AG20443 (cell line): ENCODE results near the gene GGCX.
"Not testable (repeated sequence)": the region's sequence is repeated elsewhere in the genome, so short reads cannot be mapped to it uniquely, and the experiment has no call there.

Experiments
- DNase-seq: peaks from one replicate; pipeline ENCODE4 v3.0.0; 2012; ENCODE audit warnings: low spot score, mixed read lengths

The GGCX gene

DNA sequence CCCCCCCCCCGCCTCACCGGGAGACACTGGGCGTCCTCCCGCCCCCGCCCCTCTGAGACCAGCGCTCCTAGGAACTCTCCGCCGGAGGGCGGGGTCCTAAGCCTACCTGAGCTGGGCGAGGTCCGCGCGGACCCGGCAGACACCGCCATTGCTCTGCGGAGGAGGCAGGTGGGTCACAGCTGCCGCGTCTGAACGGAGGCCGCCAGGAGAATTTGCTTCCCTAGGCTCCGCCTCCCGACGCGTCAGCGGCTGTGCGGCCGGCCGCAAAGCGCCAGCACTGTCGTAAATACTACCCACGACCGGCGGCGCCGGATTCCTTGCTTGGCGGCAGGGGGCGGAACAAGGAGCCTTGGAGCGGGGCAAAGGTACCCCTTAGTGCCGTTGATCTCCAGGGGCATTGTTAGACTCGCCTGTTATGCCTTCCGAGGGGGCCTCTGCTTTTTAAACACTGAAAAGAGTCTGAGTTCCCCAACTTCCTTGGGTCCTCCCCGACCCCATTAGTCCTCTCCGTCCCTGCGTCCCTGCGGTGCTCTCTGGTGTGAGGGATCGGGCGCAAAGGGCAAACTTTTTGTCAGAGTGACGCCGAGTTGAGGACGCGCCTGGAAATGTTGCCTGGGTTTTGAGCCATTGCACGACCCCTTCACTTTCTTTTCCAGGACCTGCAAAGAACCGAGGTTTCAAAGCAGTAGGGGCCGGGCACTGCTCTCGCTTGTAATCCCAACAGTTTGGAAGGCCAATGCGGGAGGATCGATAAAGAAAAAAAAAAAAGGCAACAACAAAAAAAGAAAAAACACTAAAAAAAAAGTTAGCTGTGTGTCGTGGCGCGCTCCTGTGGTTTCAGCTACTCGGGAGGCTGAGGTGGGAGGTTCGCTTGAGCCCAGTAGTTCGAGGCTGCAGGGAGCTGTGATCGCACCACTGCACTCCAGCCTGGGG is at the start of gene GGCX:
Gene GGCX (minus strand): TSS at position 214 of the 933 bp plus-strand sequence. CDS start 65 bp downstream, at position 149.
- peak; percentile 96 for DNase-seq

DNA sequence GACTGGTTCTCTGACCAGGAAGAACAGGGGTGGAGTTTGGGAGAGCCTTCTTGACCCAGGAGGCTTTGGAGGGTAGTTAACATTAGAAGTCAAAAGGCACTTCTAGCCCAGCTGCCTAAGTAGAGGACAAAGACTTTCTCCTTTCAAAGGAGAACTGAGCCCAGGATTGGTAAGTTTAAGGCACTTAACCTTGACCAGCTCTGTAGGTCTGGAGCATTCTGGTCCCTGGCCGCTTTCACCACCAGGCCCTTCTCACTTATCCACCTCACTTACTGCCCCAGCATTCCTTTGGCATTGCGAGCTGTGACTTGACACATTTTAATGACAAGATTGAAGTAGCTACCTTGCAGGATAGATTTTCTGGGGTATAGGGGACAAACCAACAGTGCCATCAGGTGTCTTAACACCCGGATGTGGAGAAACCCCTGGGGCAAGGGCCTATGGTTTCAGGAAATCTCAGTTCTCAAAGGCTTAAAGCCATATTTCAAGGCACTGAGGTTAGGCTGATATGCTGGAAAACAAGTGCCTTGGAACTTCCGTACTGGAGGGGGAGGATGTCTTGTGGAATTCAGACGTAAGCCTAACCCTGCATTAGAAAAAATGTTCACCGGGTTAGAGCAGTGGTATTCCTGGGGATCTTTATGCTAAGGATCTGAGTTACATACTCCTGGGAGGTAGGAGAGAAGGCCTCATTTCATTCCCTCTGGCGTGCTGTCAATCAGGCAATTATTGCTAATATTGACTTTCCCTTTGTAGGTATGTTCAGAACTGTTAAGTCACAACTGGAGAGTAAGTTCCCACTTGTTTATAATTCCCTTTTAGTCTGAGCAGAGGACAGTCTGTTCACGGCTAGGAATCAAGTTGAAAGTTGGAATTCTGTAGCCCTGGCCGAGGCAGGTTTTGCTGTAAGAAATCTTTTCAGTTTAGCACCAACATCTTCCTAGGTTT is 46.2 kb upstream of the GGCX start:
- no peak for DNase-seq

DNA sequence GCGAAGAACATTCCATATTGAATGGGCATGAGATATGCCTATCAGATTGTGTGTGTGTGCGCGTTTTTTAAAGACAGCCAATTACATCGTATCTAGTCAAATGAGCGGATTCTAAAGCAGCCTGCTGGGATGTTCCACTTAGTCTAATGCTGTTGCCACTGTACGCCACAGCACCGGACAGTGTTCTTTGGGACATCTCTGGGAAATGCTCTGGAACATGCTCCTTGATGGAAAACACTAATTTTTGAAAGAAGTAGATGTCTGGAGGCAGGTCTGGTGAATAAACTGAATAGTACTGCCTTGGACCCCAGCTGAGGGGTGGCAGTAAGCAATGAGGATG is 44.8 kb upstream of the GGCX start:
- DNase-seq = no peak

DNA sequence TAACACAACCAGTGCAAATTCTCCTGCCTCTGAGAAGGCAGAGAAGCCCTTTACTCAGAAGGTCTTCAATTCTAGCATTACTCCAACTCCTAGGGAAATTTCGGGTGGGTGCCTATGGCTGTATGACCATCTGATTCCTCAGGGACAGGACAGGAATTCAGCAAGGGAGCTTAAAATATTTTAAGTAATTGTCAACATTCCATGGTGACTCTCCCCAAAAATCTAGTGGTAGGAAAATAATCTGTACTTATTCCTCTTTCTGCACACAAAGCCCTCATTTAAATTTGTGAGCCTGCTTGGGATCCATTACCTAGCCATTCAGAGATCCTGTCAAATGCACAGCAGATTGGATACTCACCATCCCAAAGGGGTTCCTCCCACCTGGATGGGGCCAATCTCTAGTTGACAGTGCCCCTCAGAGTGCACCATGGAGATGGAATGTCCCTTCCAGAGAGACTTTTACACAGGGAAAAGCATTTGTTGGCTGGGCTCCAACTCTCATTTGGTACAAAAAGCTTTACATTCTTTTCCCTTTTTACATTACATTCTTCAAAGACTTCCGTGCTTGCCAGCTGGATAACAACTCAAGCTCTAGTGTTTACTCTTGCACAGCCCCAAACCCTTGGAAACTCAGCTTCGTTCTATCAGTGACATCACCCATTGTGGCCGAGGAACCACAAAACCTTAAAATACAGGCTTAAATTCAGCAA is 44.3 kb upstream of the GGCX start:
- peak; percentile 22 for DNase-seq

DNA sequence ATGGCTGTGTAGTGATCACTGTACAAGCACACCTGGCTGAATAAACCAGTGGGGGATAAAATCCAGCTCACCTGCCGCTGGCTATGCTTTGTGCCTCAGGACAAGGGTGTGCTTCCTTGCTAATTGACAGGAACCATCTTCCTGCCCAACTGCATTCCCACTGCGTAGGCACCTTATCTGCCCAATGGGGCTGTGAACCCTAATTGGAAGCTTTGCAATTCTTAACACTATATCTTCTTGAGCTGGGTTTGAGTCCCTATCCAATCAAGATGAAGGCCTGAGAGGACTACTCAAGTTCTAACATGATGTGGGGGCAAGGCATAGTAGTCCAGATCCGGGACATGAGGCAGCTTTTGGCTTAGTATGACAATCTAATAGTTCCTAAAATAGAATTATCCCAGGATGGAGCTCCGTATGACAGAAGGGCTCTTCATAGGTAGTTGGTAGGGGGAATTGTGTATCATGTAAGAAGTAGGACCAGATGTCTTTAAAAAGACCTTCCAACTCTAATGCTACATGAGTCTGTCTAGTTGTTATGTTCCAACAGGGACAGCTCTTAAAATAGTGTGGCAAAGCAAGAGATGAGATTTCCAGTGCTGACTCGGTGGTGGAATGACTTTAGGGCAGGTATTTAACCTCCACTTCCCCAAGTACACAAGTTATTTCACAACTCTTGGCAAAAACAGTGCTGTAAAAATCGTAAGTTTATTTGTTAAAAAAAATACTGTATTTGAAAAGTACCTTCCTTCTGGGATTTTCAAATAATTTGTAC is 43.5 kb upstream of the GGCX start:
- no peak for DNase-seq

DNA sequence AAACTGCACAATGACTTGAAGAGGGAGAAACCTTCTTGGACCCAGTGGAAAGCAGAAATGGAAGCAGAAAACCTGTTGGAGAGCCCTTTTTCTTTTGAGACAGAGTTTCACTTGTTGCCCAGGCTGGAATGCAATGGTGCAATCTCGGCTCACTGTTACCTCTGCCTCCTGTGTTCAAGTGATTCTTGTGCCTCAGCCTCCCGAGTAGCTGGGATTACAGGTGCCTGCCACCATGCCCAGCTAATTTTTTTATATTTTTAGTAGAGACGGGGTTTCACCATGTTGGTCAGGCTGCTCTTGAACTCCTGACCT is 42.8 kb upstream of the GGCX start:
- not testable (repeated sequence) for DNase-seq

DNA sequence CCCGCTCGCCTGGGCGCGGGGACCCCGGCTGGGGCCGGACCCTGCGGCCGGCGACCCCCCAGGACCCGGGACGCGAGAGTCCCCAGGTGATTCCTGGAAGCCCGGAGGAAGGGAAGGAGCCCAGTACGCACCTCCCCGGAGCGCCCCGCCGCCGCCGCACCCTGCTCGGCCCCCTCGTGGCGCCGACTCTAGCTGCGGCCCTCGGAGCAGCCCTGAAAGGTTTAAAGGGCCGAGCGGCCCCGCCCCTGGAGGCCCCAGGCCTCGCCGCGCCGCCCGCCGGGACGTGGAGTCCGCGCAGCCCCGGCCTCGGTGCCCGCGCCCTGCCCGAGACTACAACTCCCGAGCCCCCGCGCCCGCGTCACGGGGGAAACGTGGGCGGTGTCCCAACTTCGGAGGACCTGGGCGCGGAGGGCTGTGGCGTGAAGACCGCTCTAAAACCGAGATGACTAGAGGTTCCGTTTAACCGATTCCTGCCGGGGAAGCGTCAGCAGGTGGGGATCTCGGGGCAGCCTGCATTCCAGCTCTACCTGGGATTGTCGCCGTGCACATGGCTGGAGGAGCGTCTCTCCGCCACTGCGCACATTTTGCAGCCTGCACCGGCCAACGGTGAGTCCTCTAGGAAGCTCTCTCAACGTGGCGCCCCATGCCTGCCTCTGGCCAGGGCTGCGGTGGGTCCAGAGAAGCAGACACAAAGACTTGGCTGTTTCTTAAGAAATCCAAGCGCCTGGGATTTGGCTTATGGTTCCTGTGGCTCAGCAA is 41.4 kb upstream of the GGCX start, which contains the start of gene TMEM150A:
Gene TMEM150A (minus strand): TSS at position 223 of the 759 bp plus-strand sequence. CDS start 750 bp downstream, outside the sequence.
- peak; percentile 95 for DNase-seq

DNA sequence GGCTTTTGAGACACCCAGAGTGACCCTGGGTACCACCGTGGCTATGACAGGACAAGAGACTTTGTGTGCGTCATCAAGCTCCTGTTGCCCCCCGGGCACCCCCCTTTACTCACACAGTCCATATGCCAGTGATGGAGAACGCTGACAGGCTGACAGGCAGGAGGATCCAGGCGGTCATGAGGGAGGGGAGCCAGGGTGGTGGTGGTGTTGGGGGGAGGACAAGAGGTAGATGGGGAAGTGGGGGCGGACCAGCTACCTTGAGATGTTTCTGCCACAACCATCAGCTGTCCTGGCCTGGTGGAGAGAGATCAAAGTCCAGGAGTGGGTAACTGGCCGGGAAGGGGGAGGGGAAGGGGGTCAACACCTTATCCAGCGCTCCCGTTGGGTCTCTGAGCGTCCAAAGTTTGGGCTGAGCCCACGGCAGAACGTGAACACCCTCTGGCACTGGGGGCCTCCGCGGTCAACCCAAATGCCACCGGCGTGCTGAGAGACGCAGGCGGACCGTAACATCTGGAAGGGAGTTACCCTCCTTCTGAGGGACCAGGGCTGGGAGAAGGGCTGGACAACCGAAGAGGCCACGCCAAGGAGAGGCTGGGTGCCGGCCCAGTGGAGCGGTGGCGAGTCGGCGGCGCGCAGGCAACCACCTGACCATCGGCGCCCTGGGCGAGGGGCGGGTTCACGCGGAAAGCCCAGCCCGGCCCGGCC is 40.6 kb upstream of the GGCX start:
- peak; percentile 73 for DNase-seq

DNA sequence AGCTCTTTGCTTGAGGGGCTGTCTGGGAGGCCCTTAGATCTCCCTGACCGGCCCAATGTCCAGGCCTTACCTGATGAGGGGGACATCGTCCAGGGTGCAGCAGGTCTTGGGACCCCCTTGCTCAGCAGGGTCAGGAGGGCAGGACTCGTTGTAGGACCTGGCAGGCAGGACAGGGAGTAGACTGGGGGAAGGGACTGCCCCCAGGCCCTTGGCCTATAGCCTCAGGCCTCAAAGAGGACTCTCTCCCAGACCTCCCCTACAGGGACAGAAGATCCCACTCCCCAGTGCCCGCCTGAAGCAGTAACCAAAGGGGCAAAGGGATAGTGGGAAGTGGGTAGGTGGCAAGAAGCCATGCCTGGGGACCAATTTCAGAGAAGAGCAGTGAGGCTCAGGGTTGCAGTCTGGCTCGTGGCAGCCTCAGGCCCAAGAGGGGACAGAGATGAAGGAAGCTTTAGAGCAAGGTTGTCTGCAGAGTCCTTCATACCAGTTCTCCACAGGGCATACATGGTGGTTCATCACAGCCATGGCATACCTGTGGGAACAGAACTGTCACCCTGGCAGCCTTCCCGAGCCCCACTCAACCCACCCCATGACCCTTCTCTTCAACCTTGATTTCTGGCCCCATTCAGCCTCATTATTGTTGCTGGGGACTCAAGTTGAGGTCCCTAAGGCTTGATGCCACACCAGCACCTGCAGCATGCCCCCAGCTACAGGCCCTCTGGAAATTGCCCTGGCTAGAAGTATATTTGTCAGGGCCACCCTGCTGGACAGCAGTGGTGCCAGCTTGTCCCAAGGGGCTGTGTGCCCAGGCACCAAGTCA is 39.9 kb upstream of the GGCX start:
- DNase-seq = no peak

DNA sequence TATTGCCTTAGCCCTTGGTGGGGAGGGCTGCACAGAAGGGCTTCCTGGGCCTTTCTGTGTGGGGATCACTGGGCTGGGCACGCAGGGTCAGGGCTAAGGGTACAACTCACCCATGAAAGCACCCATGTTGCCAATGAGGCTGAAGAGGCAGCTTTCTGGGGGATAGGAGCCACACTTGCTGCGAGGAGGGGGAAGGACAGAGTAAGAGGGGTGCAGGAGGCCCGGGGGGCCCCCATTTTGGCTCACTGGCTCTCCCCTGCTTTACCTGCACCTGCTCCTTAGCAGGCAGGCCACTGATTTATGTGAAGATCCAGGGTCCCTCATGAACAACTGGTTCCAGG is 38.9 kb upstream of the GGCX start:
- DNase-seq = no peak

DNA sequence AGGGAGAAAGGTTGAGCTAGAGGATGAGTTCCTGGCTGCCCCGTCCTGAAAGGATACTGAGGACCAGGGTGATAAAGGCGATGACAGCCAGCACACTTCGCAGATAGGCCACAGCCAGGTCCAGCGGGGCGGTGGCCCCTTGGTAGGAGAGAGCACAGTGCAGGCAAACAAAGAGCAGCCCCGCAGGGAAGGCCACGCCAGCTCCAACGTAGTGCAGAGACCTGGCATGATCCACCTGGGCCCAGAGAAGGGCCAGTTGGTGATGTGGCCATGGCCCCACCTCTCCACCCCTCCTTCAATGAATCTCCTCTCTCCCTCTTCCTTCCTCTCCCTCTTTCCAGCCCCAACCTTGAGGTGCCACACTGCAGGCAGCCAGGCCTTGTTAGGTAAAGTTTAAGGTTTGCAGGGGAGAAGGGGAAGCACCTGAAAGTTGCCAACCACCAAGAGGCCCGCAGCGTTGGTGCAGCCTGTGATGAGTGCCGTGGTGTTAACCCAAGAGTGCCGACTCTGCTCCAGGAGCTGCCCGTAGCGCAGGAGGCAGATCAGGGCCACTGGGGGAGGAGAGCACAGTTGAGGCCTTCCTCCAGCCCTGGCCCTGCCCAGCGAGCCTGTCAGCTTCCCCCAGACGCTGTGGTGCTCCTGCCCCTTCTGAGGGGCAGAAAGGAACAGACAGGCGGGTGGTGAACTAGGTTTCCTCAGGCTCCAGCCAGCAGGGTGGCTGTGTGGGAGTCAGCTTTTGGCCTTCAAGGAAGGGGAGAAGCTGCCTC is 38.4 kb upstream of the GGCX start:
- DNase-seq = no peak

DNA sequence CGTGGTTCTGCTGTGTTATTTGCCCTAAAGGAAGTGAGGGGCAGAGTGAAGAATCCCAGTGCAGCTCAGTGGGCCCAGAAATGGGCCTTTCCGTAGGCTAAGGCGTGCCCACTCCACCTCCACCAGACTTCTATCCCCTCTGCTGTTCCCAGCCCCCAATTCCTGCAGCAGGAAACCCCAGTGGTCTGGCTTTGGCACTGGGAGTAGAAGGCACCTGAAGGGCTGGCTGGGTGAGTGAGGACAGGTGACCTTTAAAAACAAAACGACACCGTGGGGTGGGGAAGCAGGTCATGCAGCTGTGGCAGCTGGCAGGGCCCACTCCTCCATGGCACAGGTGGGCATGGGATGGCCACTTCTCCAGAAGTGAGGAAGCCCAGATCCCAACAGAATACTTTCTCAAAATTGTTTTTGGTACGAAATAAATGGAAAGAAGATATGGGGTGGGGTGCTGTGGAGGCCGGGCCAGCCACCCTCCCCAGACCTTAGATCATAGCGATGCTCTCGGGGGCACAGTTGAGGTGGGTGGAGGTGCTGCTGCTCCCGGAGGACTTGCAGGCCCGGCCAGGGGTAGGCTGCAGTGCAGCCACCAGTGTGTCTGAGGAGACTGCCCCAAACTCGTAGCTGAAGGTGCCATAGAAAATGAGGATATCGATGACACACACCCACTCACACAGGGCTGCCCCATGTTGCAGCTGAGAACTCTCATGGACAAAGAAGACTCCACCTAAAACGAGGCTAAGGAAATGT is 37.5 kb upstream of the GGCX start:
- no peak for DNase-seq

DNA sequence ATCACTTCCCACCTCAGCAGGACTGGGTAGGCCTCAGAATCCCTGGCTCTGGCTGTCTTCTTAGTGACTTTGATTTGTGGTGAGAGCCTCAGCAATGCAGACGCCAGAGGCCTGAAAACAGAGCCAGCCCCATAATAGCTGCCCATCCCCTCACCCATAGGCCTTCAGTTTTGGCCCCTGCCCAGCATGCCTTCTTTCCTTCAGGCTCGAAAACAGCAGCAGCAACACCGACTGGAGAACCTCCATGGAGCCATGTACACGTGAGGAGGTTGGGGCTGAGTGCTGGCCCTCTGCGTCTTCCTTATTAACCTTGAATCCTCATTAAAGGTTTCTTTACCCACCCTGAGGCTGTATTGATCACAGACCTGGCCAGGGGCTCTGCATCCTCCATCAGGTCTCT is 35.9 kb upstream of the GGCX start:
- no peak for DNase-seq

DNA sequence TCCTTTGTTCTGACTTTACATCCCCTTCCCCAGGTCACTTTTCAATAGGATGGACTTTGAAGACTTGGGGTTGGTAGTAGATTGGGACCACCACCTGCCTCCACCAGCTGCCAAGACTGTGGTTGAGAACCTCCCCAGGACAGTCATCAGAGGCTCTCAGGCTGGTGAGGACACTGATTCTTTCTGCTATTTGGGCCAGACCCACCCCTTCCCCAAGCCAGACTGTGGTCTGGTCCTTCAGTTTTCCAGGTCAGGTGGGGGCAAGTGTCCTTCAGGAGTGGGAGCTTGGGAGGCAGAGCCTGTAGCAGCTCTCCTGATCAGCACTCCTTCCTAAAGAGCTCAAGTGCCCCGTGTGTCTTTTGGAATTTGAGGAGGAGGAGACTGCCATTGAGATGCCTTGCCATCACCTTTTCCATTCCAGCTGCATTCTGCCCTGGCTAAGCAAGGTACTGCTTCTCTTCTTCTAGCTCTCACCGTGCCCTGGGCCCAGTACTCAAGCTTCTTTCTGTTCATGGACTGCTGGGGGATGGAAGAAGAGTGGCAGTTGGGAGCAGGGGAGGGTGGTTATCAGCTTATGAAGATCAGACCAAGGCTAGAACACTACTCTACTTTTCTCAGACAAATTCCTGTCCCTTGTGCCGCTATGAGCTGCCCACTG is 35.3 kb upstream of the GGCX start:
- DNase-seq = no peak

DNA sequence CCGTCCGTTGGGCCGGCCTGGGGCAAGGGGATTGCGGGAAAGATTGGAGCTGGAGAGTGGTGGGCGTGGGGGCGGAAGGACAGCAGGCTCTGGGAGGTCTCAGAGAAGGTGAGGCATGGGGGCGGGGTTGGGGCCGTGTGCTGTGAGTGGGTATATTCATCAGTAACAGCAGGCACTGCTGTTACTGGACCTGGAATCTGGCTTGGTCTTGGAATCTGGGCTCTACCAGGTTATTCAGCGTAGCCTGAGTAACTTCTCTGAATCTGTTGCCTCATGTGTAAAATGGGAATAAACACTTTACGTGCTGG is 34.7 kb upstream of the GGCX start:
- DNase-seq = no peak

DNA sequence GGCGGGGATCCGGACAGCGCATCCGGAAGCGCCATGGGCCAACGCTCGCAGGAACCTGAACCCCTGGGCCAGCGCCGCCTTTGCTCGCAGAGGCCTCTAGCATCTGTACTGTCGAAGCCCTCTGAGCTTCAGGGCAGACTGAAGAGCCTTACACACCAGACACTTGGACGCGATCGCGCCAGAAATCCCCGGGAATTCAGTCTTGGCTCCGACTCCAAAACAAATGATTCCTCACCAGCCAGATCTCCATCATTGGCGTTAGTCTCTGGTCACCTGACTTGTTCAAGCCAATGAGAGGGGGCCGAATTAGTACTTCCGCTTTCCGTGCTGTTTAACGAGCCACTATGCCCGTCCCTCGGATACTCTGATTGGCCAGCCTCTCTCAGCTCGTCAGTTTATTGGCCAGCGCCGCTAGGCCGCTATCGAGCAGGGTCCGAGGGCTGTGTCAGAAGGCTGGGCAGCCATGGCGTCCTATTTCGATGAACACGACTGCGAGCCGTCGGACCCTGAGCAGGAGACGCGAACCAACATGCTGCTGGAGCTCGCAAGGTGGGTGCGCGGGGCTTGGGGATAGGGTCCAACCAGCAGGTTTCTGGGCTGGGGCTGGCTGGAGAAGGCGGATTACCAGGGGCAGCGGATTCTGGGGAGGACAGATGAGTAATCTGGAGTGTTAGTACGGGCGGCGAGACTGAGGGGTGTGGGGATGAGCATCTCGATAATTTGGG is 34.2 kb upstream of the GGCX start, which contains the start of gene RNF181:
Gene RNF181 (plus strand): TSS at position 445 of the 725 bp plus-strand sequence. CDS start 19 bp downstream, at position 464.
- DNase-seq = peak; percentile 94
